Measurements from ENCODE around the gene TRIM52.

DNA sequence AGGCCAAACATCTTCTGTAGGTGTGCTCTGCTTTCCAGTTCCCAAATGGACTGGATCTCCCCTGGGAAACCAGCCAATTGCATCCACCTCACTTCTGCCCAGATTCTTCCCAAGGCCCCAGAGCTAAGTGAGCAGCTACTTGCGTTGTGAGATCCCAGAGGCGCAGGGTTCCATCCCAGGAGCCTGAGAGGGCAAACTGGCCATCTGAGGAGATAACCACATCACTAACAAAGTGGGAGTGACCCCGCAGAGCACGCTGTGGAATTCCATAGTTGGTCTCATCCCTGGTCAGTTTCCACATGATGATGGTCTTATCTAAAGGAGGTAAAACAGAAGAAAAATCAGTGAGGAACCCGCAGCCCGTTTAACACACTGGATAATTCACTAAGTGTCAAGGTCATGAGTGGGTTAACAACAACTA is 18.9 kb downstream of the TRIM52 start:
- TF ChIP-seq, protein P1, sequence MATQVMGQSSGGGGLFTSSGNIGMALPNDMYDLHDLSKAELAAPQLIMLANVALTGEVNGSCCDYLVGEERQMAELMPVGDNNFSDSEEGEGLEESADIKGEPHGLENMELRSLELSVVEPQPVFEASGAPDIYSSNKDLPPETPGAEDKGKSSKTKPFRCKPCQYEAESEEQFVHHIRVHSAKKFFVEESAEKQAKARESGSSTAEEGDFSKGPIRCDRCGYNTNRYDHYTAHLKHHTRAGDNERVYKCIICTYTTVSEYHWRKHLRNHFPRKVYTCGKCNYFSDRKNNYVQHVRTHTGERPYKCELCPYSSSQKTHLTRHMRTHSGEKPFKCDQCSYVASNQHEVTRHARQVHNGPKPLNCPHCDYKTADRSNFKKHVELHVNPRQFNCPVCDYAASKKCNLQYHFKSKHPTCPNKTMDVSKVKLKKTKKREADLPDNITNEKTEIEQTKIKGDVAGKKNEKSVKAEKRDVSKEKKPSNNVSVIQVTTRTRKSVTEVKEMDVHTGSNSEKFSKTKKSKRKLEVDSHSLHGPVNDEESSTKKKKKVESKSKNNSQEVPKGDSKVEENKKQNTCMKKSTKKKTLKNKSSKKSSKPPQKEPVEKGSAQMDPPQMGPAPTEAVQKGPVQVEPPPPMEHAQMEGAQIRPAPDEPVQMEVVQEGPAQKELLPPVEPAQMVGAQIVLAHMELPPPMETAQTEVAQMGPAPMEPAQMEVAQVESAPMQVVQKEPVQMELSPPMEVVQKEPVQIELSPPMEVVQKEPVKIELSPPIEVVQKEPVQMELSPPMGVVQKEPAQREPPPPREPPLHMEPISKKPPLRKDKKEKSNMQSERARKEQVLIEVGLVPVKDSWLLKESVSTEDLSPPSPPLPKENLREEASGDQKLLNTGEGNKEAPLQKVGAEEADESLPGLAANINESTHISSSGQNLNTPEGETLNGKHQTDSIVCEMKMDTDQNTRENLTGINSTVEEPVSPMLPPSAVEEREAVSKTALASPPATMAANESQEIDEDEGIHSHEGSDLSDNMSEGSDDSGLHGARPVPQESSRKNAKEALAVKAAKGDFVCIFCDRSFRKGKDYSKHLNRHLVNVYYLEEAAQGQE (IDR thresholded peaks at IDR 0.05; ENCODE audit: insufficient read depth in 1 of 2, low read depth in 2 of 2, low read length in 2 of 2), result no peak
- TF ChIP-seq SIN3A (IDR thresholded peaks at IDR 0.05; ENCODE audit: borderline replicate concordance, insufficient read depth, low read length), result no peak
- no peak for TF ChIP-seq POLR2AphosphoS5 (IDR thresholded peaks at IDR 0.05; ENCODE audit: low read depth, low read length)

Measured in PFSK-1 (cell line).